ENCODE data around the gene SPPL3. TPM values are rescaled to one million over a fixed set of nuclear protein-coding genes. Genes with fewer than 3 reads are reported as not detected.

SPPL3 gene
- total RNA-seq, 1 donor from 2014 or later, result 40.3 TPM

- peaks cover 75% of the 10 kb centered on the region for H3K36me3 Mint-ChIP-seq (ENCODE audit: low read depth)
- CTCF ChIA-PET, result no interaction called here
- no peak overlapping the region for H3K4me3 Mint-ChIP-seq
Measured at GRCh38 chr12:120774169-120774916, 129.8 kb downstream of the SPPL3 start.

GRCh38 chr12:120771097-120771496 lies 133.1 kb downstream of the SPPL3 start:
- DNase-seq (no peak), ATAC-seq (ENCODE audit: low read depth) (no peak)
- H3K4me1 Mint-ChIP-seq, result peaks cover 13% of the 10 kb centered on the region
- H3K27me3 Mint-ChIP-seq, result no peaks in the 10 kb centered on the region
- intact Hi-C loops (cut with micrococcal nuclease), result no loop called here
- H3K27ac Mint-ChIP-seq, result no peak overlapping the region
- ChIA-PET CTCF (no interaction called here), POLR2A (no interaction called here)
- H3K36me3 Mint-ChIP-seq (ENCODE audit: low read depth), result peaks cover 85% of the 10 kb centered on the region
- TF ChIP-seq CTCF (IDR thresholded peaks at IDR 0.05), result no peak
- H3K4me3 Mint-ChIP-seq, result no peak overlapping the region
- no peaks in the 10 kb centered on the region for H3K9me3 Mint-ChIP-seq

More at GRCh38 chr12:120774169-120774916, 129.8 kb downstream of the SPPL3 start:
- no peak for DNase-seq
- intact Hi-C loops (cut with micrococcal nuclease), result no loop called here
- POLR2A ChIA-PET, result no interaction called here
- no peak for TF ChIP-seq CTCF (IDR thresholded peaks at IDR 0.05)
- Mint-ChIP-seq H3K4me1 (no peaks in the 10 kb centered on the region), H3K9me3 (no peaks in the 10 kb centered on the region), H3K27ac (peak overlapping the region; percentile 32), H3K27me3 (no peaks in the 10 kb centered on the region)
- ATAC-seq (ENCODE audit: low read depth), result no peak

GRCh38 chr12:120767071-120768024 lies 136.8 kb downstream of the SPPL3 start:
- ChIA-PET CTCF (interaction anchor here (2.6 kb wide), 1 partner anchor 205 kb away, joined by 10 read pairs; no protein-coding TSS in a partner anchor), POLR2A (no interaction called here)
- no peak for DNase-seq
- H3K4me3 Mint-ChIP-seq, result no peak overlapping the region
- TF ChIP-seq CTCF (IDR thresholded peaks at IDR 0.05), result no peak
- intact Hi-C loops (cut with micrococcal nuclease), result no loop called here
- H3K27ac Mint-ChIP-seq, result no peak overlapping the region
- peak; percentile 37 for ATAC-seq (ENCODE audit: low read depth)
- no peaks in the 10 kb centered on the region for H3K27me3 Mint-ChIP-seq
- H3K36me3 Mint-ChIP-seq (ENCODE audit: low read depth), result peaks cover 90% of the 10 kb centered on the region
- H3K9me3 Mint-ChIP-seq, result no peaks in the 10 kb centered on the region
- peaks cover 15% of the 10 kb centered on the region for H3K4me1 Mint-ChIP-seq

GRCh38 chr12:120766566-120766965 lies 137.6 kb downstream of the SPPL3 start:
- Mint-ChIP-seq H3K27ac (no peak overlapping the region), H3K36me3 (ENCODE audit: low read depth) (peaks cover 90% of the 10 kb centered on the region), H3K27me3 (no peaks in the 10 kb centered on the region), H3K4me1 (peaks cover 15% of the 10 kb centered on the region), H3K9me3 (no peaks in the 10 kb centered on the region), H3K4me3 (no peak overlapping the region)
- no peak for ATAC-seq (ENCODE audit: low read depth)
- no peak for DNase-seq
- POLR2A ChIA-PET, result interaction anchor here (0.6 kb wide), 1 partner anchor 84 kb away, joined by 3 read pairs; no protein-coding TSS in a partner anchor
- intact Hi-C loops (cut with micrococcal nuclease), result no loop called here
- no peak for TF ChIP-seq CTCF (IDR thresholded peaks at IDR 0.05)
- CTCF ChIA-PET, result interaction anchor here (2.6 kb wide), 1 partner anchor 205 kb away, joined by 10 read pairs; no protein-coding TSS in a partner anchor

GRCh38 chr12:120764816-120765215 lies 139.3 kb downstream of the SPPL3 start:
- Mint-ChIP-seq H3K9me3 (no peaks in the 10 kb centered on the region), H3K27ac (no peak overlapping the region), H3K36me3 (ENCODE audit: low read depth) (peaks cover 90% of the 10 kb centered on the region), H3K4me3 (no peak overlapping the region), H3K27me3 (no peaks in the 10 kb centered on the region), H3K4me1 (peaks cover 15% of the 10 kb centered on the region)
- TF ChIP-seq CTCF (IDR thresholded peaks at IDR 0.05), result no peak
- ChIA-PET POLR2A (interaction anchor here (0.7 kb wide), 1 partner anchor 36 kb away, joined by 3 read pairs; no protein-coding TSS in a partner anchor), CTCF (no interaction called here)
- ATAC-seq (ENCODE audit: low read depth) (no peak), DNase-seq (no peak)
- intact Hi-C loops (cut with micrococcal nuclease), result no loop called here
